GDM1 (cell line): ENCODE measurements around the gene CIC.
"Not testable (repeated sequence)": the region's sequence is repeated elsewhere in the genome, so short reads cannot be mapped to it uniquely, and the experiment has no call there.

Experiments used
- DNase-seq: peaks from one replicate; lab custom pipeline; 2025; lab: John Stamatoyannopoulos, UW

Gene CIC

GRCh38 chr19:42313096-42313839 is 44.2 kb downstream of the CIC start, which contains the start of gene TMEM145:
Gene TMEM145 (plus strand): TSS chr19:42313309. CDS start chr19:42313377, 68 bp downstream.
- no peak for DNase-seq

- DNase-seq = no peak
Observed at GRCh38 chr19:42313840-42314755, 45.0 kb downstream of the CIC start.

- DNase-seq = no peak
Observed at GRCh38 chr19:42315024-42315423, 46.0 kb downstream of the CIC start.

- DNase-seq = no peak
Observed at GRCh38 chr19:42316223-42317211, 47.5 kb downstream of the CIC start.

- no peak for DNase-seq
Observed at GRCh38 chr19:42317535-42317934, 48.5 kb downstream of the CIC start.

GRCh38 chr19:42322305-42322704 is 53.3 kb downstream of the CIC start:
- DNase-seq = no peak

- DNase-seq = no peak
Observed at GRCh38 chr19:42323473-42323851, 54.4 kb downstream of the CIC start.

GRCh38 chr19:42323852-42324654 is 55.0 kb downstream of the CIC start:
- no peak for DNase-seq

- DNase-seq = no peak
Observed at GRCh38 chr19:42324655-42325307, 55.7 kb downstream of the CIC start.

GRCh38 chr19:42325308-42325895 is 56.4 kb downstream of the CIC start, which contains the start of gene MEGF8:
Gene MEGF8 (plus strand): TSS chr19:42325635. CDS start chr19:42326244, 609 bp downstream.
- DNase-seq = peak; percentile 98

GRCh38 chr19:42325896-42326771 is 57.1 kb downstream of the CIC start:
- DNase-seq = no peak

GRCh38 chr19:42326969-42327368 is 57.9 kb downstream of the CIC start:
- DNase-seq = no peak

- DNase-seq = no peak
Observed at GRCh38 chr19:42327381-42327780, 58.3 kb downstream of the CIC start.

GRCh38 chr19:42328106-42328505 is 59.1 kb downstream of the CIC start:
- DNase-seq = no peak

- no peak for DNase-seq
Observed at GRCh38 chr19:42328854-42329253, 59.8 kb downstream of the CIC start.

GRCh38 chr19:42330241-42330711 is 61.2 kb downstream of the CIC start:
- no peak for DNase-seq

GRCh38 chr19:42331333-42331732 is 62.3 kb downstream of the CIC start:
- DNase-seq = not testable (repeated sequence)

- no peak for DNase-seq
Observed at GRCh38 chr19:42332059-42332458, 63.0 kb downstream of the CIC start.

- DNase-seq = no peak
Observed at GRCh38 chr19:42333018-42333417, 64.0 kb downstream of the CIC start.
